WERI-Rb-1 (cell line): ENCODE measurements around the gene MRTO4.

Experiments used
- DNase-seq: peaks from one replicate; pipeline ENCODE4 v3.0.0-alpha.2; 2020
- H3K27ac ChIP-seq: fragments of 250-450 bp; sonication (Bioruptor Pico); 2 replicates; pipeline ENCODE4 v1.5.1; 2020; ENCODE audit warnings: mild to moderate bottlenecking, moderate library complexity
- H3K27me3 ChIP-seq: fragments of 250-450 bp; sonication (Bioruptor Pico); 2 replicates; pipeline ENCODE4 v1.5.1; 2021; ENCODE audit warnings: mild to moderate bottlenecking, low read depth, moderate library complexity; ENCODE audit not compliant: insufficient read depth, severe bottlenecking
- H3K36me3 ChIP-seq: fragments of 250-450 bp; sonication (Bioruptor Pico); 2 replicates; pipeline ENCODE4 v1.5.1; 2020; ENCODE audit warnings: mild to moderate bottlenecking, moderate library complexity
- H3K4me3 ChIP-seq: 2 replicates; pipeline ENCODE4 v1.5.1; 2011; ENCODE audit warnings: low read depth, mild to moderate bottlenecking, control low read depth, low read length
- H3K9me3 ChIP-seq: fragments of 250-450 bp; sonication (Bioruptor Pico); 2 replicates; pipeline ENCODE4 v1.5.1; 2021; ENCODE audit warnings: mild to moderate bottlenecking, moderate library complexity; ENCODE audit not compliant: severe bottlenecking
- CTCF ChIP-seq: IDR thresholded peaks from 2 replicates; pipeline ENCODE4 v1.5.1; 2011; ENCODE audit warnings: low read depth, mild to moderate bottlenecking, control low read depth, inconsistent platforms, low read length

The MRTO4 gene

GRCh38 chr1:19305880-19306279 is 54.3 kb downstream of the MRTO4 start:
- H3K4me3 ChIP-seq, result no peak overlapping the region
- DNase-seq, result no peak
- no peak overlapping the region for H3K27ac ChIP-seq
- peaks cover 73% of the 10 kb centered on the region for H3K36me3 ChIP-seq
- no peaks in the 10 kb centered on the region for H3K27me3 ChIP-seq
- TF ChIP-seq CTCF, result no peak
- no peaks in the 10 kb centered on the region for H3K9me3 ChIP-seq

- TF ChIP-seq CTCF, result no peak
- Histone ChIP-seq H3K9me3 (no peaks in the 10 kb centered on the region), H3K36me3 (peaks cover 73% of the 10 kb centered on the region), H3K27ac (no peak overlapping the region), H3K4me3 (no peak overlapping the region), H3K27me3 (no peaks in the 10 kb centered on the region)
- no peak for DNase-seq
Measured at GRCh38 chr1:19306941-19307340, 55.3 kb downstream of the MRTO4 start.

- no peak for TF ChIP-seq CTCF
- no peak overlapping the region for H3K4me3 ChIP-seq
- H3K27me3 ChIP-seq, result no peaks in the 10 kb centered on the region
- no peak for DNase-seq
- peaks cover 70% of the 10 kb centered on the region for H3K36me3 ChIP-seq
- H3K9me3 ChIP-seq, result no peaks in the 10 kb centered on the region
- H3K27ac ChIP-seq, result no peak overlapping the region
Measured at GRCh38 chr1:19307794-19308508, 56.3 kb downstream of the MRTO4 start.

- H3K4me3 ChIP-seq, result no peak overlapping the region
- DNase-seq, result no peak
- no peak for TF ChIP-seq CTCF
- peaks cover 69% of the 10 kb centered on the region for H3K36me3 ChIP-seq
- no peak overlapping the region for H3K27ac ChIP-seq
- no peaks in the 10 kb centered on the region for H3K9me3 ChIP-seq
- H3K27me3 ChIP-seq, result no peaks in the 10 kb centered on the region
Measured at GRCh38 chr1:19308509-19308907, 56.9 kb downstream of the MRTO4 start.

GRCh38 chr1:19309123-19309813 is 57.7 kb downstream of the MRTO4 start:
- Histone ChIP-seq H3K9me3 (no peaks in the 10 kb centered on the region), H3K27ac (no peak overlapping the region), H3K4me3 (no peak overlapping the region), H3K27me3 (no peaks in the 10 kb centered on the region), H3K36me3 (peaks cover 67% of the 10 kb centered on the region)
- no peak for DNase-seq
- TF ChIP-seq CTCF, result no peak
